WTC11 (cell line): ENCODE data around the gene ENGASE. TPM values are rescaled to one million over a fixed set of nuclear protein-coding genes. Genes with fewer than 3 reads are reported as not detected.

Experiments
- ATAC-seq: fragments of 200-7000 bp; cut with Tn5 transposase; 2 replicates; pipeline ENCODE4 v1.10.0; 2021; ENCODE audit warnings: mild to moderate bottlenecking, moderate library complexity
- CTCF ChIA-PET: fragments of 300-600 bp; sonication (Branson Sonifier 250); formaldehyde crosslinking; loops from one replicate; lab custom pipeline; 2021; ENCODE audit warnings: antibody characterized with exemption; lab: Charles Lee
- POLR2A ChIA-PET: fragments of 350-600 bp; sonication (Branson Sonifier 250); formaldehyde crosslinking; loops from one replicate; lab custom pipeline; 2021; ENCODE audit warnings: antibody characterized with exemption; lab: Charles Lee
- DNase-seq: peaks from one replicate; pipeline ENCODE4 v3.0.0; 2021; ENCODE audit warnings: low spot score
- H3K27ac Mint-ChIP-seq: 2 replicates; pipeline ENCODE4 v1.8.0; 2021; ENCODE audit warnings: mixed read lengths
- H3K27me3 Mint-ChIP-seq: 2 replicates; pipeline ENCODE4 v1.8.0; 2021; ENCODE audit warnings: low read depth, mild to moderate bottlenecking, moderate library complexity, mixed read lengths
- H3K36me3 Mint-ChIP-seq: 2 replicates; pipeline ENCODE4 v1.8.0; 2021; ENCODE audit warnings: mixed read lengths
- H3K4me1 Mint-ChIP-seq: 2 replicates; pipeline ENCODE4 v1.8.0; 2022; ENCODE audit warnings: mixed read lengths
- H3K4me3 Mint-ChIP-seq: 2 replicates; pipeline ENCODE4 v1.8.0; 2021; ENCODE audit warnings: mild to moderate bottlenecking, moderate library complexity, mixed read lengths
- H3K9me3 Mint-ChIP-seq: 2 replicates; pipeline ENCODE4 v1.8.0; 2021; ENCODE audit warnings: mixed read lengths
- GTF2I ChIP-seq: fragments of 250-450 bp; sonication (Bioruptor Pico); conservative IDR thresholded peaks from 2 replicates; pipeline ENCODE4 v1.4.0; 2021; ENCODE audit warnings: mild to moderate bottlenecking
- HMGA2 ChIP-seq: fragments of 250-450 bp; sonication (Bioruptor Pico); IDR thresholded peaks from 2 replicates; pipeline ENCODE4 v1.4.0; 2021; ENCODE audit warnings: mild to moderate bottlenecking, moderate library complexity
- JUN ChIP-seq: sonication (generic); formaldehyde crosslinking; IDR thresholded peaks from 2 replicates; pipeline ENCODE4 v1.8.0; 2023; ENCODE audit warnings: mild to moderate bottlenecking, missing genetic modification reagents
- KAT7 ChIP-seq: sonication (generic); formaldehyde crosslinking; IDR thresholded peaks from 2 replicates; pipeline ENCODE4 v1.8.1; 2023; ENCODE audit warnings: missing genetic modification reagents, mild to moderate bottlenecking, borderline replicate concordance
- NFYB ChIP-seq: sonication (generic); formaldehyde crosslinking; conservative IDR thresholded peaks from 2 replicates; pipeline ENCODE4 v1.8.0; 2022; ENCODE audit warnings: low read depth, missing genetic modification reagents
- SOX15 ChIP-seq: fragments of 250-450 bp; sonication (Bioruptor Pico); IDR thresholded peaks from 2 replicates; pipeline ENCODE4 v1.9.0; 2021; ENCODE audit warnings: mild to moderate bottlenecking
- TCF7 ChIP-seq: sonication (generic); formaldehyde crosslinking; IDR thresholded peaks from 2 replicates; pipeline ENCODE4 v1.8.0; 2022; ENCODE audit warnings: mild to moderate bottlenecking, low read depth, missing genetic modification reagents, moderate library complexity
- ZNF138 ChIP-seq: sonication (generic); formaldehyde crosslinking; conservative IDR thresholded peaks from 2 replicates; pipeline ENCODE4 v1.8.1; 2022; ENCODE audit warnings: mild to moderate bottlenecking, moderate library complexity, missing genetic modification reagents
- ZNF263 ChIP-seq: sonication (generic); formaldehyde crosslinking; IDR thresholded peaks from 2 replicates; pipeline ENCODE4 v1.8.1; 2022; ENCODE audit warnings: low read depth, mild to moderate bottlenecking, moderate library complexity, missing genetic modification reagents
- total RNA-seq: library from RNA; stranded (reverse); gene quantifications from 3 replicates; pipeline ENCODE4 v1.2.3, GENCODE V29; 2021
- TF ChIP-seq, protein P1 (sequence below): sonication (generic); formaldehyde crosslinking; IDR thresholded peaks from 2 replicates; pipeline ENCODE4 v1.8.1; 2022; ENCODE audit warnings: mild to moderate bottlenecking, missing genetic modification reagents, moderate library complexity, borderline replicate concordance
- TF ChIP-seq, protein P2 (sequence below): sonication (generic); formaldehyde crosslinking; conservative IDR thresholded peaks from 2 replicates; pipeline ENCODE4 v1.8.1; 2022; ENCODE audit warnings: mild to moderate bottlenecking, missing genetic modification reagents
- TF ChIP-seq, protein P3 (sequence below): sonication (generic); formaldehyde crosslinking; IDR thresholded peaks from 2 replicates; pipeline ENCODE4 v1.8.1; 2022; ENCODE audit warnings: low read depth, mild to moderate bottlenecking, moderate library complexity, missing genetic modification reagents, borderline replicate concordance
- TF ChIP-seq, protein P4 (sequence below): sonication (generic); formaldehyde crosslinking; IDR thresholded peaks from 2 replicates; pipeline ENCODE4 v1.8.1; 2023; ENCODE audit warnings: mild to moderate bottlenecking, missing genetic modification reagents
- TF ChIP-seq, protein P5 (sequence below): fragments of 250-450 bp; sonication (Bioruptor Pico); IDR thresholded peaks from 2 replicates; pipeline ENCODE4 v1.9.0; 2021; ENCODE audit warnings: mild to moderate bottlenecking, borderline replicate concordance
- TF ChIP-seq, protein P6 (sequence below): fragments of 250-450 bp; sonication (Bioruptor Pico); IDR thresholded peaks from 2 replicates; pipeline ENCODE4 v1.9.0; 2021; ENCODE audit warnings: moderate library complexity, mild to moderate bottlenecking, inconsistent platforms, borderline replicate concordance

The ENGASE gene
- total RNA-seq, 1 experiment from 2014 or later: 41.6 TPM

DNA sequence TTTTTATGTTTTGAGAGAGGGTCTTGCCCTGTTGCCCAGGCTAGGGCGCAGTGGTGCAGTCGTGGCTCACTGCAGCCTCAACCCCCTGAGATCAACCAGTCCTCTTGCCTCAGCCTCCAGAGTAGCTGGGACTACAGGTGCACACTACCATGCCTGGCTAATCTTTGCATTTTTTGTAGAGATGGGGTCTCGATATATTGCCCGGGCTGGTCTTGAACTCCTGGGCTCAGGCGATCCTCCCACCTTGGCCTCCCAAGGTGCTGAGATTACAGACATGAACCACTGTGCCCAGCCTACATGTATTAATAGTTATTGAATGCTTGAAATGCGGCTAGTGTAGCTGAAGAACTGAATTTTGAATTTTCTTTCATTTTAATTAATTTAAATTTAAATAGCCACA lies 38.4 kb upstream of the ENGASE start:
- CTCF ChIA-PET: interaction anchor here (1.0 to 2.1 kb wide), 2 partner anchors 10 to 48 kb away, joined by 3 to 12 read pairs; no protein-coding TSS in a partner anchor

DNA sequence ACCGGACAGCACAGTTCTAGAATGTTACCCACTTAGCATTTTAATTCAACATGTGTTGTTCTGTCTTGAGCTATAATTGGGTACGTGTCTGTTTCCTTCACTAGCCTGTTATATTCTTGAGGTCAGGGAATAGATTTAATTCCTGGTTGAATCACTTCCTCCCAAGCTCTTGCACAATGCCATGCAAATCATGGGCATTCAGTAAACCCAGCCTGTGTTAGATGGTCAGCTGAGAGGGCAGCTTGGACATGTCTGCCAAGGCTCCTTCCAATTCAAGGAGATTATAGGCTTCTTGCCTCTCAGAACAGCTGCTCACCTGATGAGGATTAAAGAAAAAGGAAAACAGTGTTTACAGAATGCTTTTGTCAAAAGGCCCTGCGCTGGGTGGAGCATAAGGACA lies 38.0 kb upstream of the ENGASE start:
- no peaks in the 10 kb centered on the region for H3K36me3 Mint-ChIP-seq
- TF ChIP-seq TCF7 (CRISPR knock-in tag) (no peak), HMGA2 (CRISPR knock-in tag) (no peak), JUN (CRISPR knock-in tag) (no peak)
- TF ChIP-seq, protein P1, sequence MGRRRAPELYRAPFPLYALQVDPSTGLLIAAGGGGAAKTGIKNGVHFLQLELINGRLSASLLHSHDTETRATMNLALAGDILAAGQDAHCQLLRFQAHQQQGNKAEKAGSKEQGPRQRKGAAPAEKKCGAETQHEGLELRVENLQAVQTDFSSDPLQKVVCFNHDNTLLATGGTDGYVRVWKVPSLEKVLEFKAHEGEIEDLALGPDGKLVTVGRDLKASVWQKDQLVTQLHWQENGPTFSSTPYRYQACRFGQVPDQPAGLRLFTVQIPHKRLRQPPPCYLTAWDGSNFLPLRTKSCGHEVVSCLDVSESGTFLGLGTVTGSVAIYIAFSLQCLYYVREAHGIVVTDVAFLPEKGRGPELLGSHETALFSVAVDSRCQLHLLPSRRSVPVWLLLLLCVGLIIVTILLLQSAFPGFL (CRISPR knock-in tag): no peak
- TF ChIP-seq, all 79 proteins: peak for 0
- Mint-ChIP-seq H3K4me3 (no peak overlapping the region), H3K9me3 (no peaks in the 10 kb centered on the region), H3K4me1 (peaks cover 5% of the 10 kb centered on the region; the same call in 1 of the 2 replicates), H3K27ac (no peak overlapping the region), H3K27me3 (peaks cover 18% of the 10 kb centered on the region)
- POLR2A ChIA-PET: no interaction called here
- DNase-seq: no peak
- CTCF ChIA-PET: interaction anchor here (1.0 to 2.1 kb wide), 2 partner anchors 9 to 48 kb away, joined by 3 to 12 read pairs; no protein-coding TSS in a partner anchor
- ATAC-seq: no peak

More for the DNA sequence above, 38.4 kb upstream of the ENGASE start:
- DNase-seq (no peak), ATAC-seq (no peak)
- H3K4me1 Mint-ChIP-seq: peaks cover 6% of the 10 kb centered on the region; the same call in 1 of the 2 replicates
- no peaks in the 10 kb centered on the region for H3K9me3 Mint-ChIP-seq
- no peak overlapping the region for H3K4me3 Mint-ChIP-seq
- H3K36me3 Mint-ChIP-seq: no peaks in the 10 kb centered on the region
- no peak overlapping the region for H3K27ac Mint-ChIP-seq
- H3K27me3 Mint-ChIP-seq: peaks cover 21% of the 10 kb centered on the region
- TF ChIP-seq, protein P2, sequence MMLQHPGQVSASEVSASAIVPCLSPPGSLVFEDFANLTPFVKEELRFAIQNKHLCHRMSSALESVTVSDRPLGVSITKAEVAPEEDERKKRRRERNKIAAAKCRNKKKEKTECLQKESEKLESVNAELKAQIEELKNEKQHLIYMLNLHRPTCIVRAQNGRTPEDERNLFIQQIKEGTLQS: no peak
- TF ChIP-seq ZNF263 (CRISPR knock-in tag): no peak
- no peak for TF ChIP-seq NFYB (CRISPR knock-in tag)
- no peak for TF ChIP-seq KAT7 (CRISPR knock-in tag)
- TF ChIP-seq, protein P3, sequence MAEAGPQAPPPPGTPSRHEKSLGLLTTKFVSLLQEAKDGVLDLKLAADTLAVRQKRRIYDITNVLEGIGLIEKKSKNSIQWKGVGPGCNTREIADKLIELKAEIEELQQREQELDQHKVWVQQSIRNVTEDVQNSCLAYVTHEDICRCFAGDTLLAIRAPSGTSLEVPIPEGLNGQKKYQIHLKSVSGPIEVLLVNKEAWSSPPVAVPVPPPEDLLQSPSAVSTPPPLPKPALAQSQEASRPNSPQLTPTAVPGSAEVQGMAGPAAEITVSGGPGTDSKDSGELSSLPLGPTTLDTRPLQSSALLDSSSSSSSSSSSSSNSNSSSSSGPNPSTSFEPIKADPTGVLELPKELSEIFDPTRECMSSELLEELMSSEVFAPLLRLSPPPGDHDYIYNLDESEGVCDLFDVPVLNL (CRISPR knock-in tag): no peak
- TF ChIP-seq, protein P4, sequence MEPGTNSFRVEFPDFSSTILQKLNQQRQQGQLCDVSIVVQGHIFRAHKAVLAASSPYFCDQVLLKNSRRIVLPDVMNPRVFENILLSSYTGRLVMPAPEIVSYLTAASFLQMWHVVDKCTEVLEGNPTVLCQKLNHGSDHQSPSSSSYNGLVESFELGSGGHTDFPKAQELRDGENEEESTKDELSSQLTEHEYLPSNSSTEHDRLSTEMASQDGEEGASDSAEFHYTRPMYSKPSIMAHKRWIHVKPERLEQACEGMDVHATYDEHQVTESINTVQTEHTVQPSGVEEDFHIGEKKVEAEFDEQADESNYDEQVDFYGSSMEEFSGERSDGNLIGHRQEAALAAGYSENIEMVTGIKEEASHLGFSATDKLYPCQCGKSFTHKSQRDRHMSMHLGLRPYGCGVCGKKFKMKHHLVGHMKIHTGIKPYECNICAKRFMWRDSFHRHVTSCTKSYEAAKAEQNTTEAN: no peak
- no peak for TF ChIP-seq SOX15
- TF ChIP-seq, protein P5, sequence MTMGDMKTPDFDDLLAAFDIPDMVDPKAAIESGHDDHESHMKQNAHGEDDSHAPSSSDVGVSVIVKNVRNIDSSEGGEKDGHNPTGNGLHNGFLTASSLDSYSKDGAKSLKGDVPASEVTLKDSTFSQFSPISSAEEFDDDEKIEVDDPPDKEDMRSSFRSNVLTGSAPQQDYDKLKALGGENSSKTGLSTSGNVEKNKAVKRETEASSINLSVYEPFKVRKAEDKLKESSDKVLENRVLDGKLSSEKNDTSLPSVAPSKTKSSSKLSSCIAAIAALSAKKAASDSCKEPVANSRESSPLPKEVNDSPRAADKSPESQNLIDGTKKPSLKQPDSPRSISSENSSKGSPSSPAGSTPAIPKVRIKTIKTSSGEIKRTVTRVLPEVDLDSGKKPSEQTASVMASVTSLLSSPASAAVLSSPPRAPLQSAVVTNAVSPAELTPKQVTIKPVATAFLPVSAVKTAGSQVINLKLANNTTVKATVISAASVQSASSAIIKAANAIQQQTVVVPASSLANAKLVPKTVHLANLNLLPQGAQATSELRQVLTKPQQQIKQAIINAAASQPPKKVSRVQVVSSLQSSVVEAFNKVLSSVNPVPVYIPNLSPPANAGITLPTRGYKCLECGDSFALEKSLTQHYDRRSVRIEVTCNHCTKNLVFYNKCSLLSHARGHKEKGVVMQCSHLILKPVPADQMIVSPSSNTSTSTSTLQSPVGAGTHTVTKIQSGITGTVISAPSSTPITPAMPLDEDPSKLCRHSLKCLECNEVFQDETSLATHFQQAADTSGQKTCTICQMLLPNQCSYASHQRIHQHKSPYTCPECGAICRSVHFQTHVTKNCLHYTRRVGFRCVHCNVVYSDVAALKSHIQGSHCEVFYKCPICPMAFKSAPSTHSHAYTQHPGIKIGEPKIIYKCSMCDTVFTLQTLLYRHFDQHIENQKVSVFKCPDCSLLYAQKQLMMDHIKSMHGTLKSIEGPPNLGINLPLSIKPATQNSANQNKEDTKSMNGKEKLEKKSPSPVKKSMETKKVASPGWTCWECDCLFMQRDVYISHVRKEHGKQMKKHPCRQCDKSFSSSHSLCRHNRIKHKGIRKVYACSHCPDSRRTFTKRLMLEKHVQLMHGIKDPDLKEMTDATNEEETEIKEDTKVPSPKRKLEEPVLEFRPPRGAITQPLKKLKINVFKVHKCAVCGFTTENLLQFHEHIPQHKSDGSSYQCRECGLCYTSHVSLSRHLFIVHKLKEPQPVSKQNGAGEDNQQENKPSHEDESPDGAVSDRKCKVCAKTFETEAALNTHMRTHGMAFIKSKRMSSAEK (CRISPR knock-in tag): no peak
- no peak for TF ChIP-seq ZNF138
- TF ChIP-seq, protein P1 (CRISPR knock-in tag): no peak
- TF ChIP-seq, protein P6, sequence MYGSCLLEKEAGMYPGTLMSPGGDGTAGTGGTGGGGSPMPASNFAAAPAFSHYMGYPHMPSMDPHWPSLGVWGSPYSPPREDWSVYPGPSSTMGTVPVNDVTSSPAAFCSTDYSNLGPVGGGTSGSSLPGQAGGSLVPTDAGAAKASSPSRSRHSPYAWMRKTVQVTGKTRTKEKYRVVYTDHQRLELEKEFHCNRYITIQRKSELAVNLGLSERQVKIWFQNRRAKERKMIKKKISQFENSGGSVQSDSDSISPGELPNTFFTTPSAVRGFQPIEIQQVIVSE (CRISPR knock-in tag): no peak
- TF ChIP-seq GTF2I (CRISPR knock-in tag): no peak
- POLR2A ChIA-PET: no interaction called here
